ENCODE measurements around the gene MFAP5. TPM values are rescaled to one million over a fixed set of nuclear protein-coding genes. Genes with fewer than 3 reads are reported as not detected.

MFAP5 gene
- total RNA-seq, 1 experiment from 2014 or later: 0.26 TPM

DNA sequence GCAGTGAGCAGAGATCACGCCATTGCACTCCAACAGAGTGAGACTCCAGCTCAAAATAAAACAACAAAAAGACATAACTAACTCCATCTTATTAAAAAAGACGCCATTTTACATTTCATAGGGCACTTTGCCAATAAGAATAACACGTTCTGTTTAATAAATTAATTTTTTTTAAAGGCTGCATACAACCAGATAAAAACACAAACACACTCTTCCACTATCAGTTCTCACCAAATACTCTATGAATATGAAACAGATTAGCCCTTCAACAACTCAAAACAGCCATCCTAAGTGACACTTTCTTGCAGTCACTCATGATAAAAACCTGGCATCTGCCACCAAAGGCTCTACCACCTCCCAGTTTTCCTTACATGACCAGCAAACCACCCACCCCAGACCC is 66.1 kb downstream of the MFAP5 start:
- no peaks in the 10 kb centered on the region for H3K79me2 ChIP-seq (ENCODE audit: insufficient read depth, low read length)
- no peak overlapping the region for H2AFZ ChIP-seq (ENCODE audit: low read length)
- no peak overlapping the region for H2BK15ac ChIP-seq (ENCODE audit: low read depth, low read length)
- no peak overlapping the region for H3T11ph ChIP-seq (ENCODE audit: low read length)
- no peaks in the 10 kb centered on the region for H3K9me3 ChIP-seq (ENCODE audit: control insufficient read depth, low read depth, low read length)
- no peaks in the 10 kb centered on the region for H3K79me1 ChIP-seq (ENCODE audit: insufficient read depth, low read depth, low read length, poor library complexity, severe bottlenecking)
- no peak overlapping the region for H3K27ac ChIP-seq (ENCODE audit: insufficient read length, low read depth, low read length)
- H2BK5ac ChIP-seq (ENCODE audit: insufficient read length, low read length): no peak overlapping the region
- no peak overlapping the region for H4K5ac ChIP-seq (ENCODE audit: insufficient read length, low read depth, low read length)
- H3K56ac ChIP-seq (ENCODE audit: insufficient read length, low read depth, low read length): no peak overlapping the region
- no peak overlapping the region for H3K4me2 ChIP-seq (ENCODE audit: insufficient read depth, insufficient read length, low read length)
- no peaks in the 10 kb centered on the region for H3K4me1 ChIP-seq (ENCODE audit: insufficient read depth, low read length)
- H3K14ac ChIP-seq (ENCODE audit: insufficient read depth, low read length): no peak overlapping the region
- Mint-ChIP-seq H3K4me1 (0 out of 4 replicates have a peak, but pooled peaks cover 0 to 4% of the 10 kb centered on the region in 2 experiments), H3K9me3 (no peaks in the 10 kb centered on the region), H3K4me3 (no peak overlapping the region), H3K36me3 (ENCODE audit: insufficient read depth in 1 of 3, low read depth in 3 of 3) (no peaks in the 10 kb centered on the region), H3K27ac (no peak overlapping the region), H3K27me3 (ENCODE audit: low read depth) (no peaks in the 10 kb centered on the region)
- H2BK20ac ChIP-seq (ENCODE audit: low read depth, low read length, poor library complexity, severe bottlenecking): no peak overlapping the region
- no peaks in the 10 kb centered on the region for H4K20me1 ChIP-seq (ENCODE audit: control insufficient read depth, insufficient read depth, insufficient read length)
- no peaks in the 10 kb centered on the region for H3K23me2 ChIP-seq (ENCODE audit: insufficient read length, low read depth, low read length, poor library complexity, severe bottlenecking)
- H3K23ac ChIP-seq (ENCODE audit: insufficient read length, low read depth, low read length): no peak overlapping the region
- no peak overlapping the region for H3K18ac ChIP-seq (ENCODE audit: insufficient read length, low read depth, low read length)
- no peak overlapping the region for H3K9ac ChIP-seq (ENCODE audit: extremely low read depth, insufficient read length, low read length)
- DNase-seq: no peak
- no peak for TF ChIP-seq CTCF (conservative IDR thresholded peaks at IDR 0.05)
- H3K4ac ChIP-seq (ENCODE audit: low read depth, low read length): no peak overlapping the region
- no peak overlapping the region for H2AK5ac ChIP-seq (ENCODE audit: insufficient read length, low read length)
- no peak overlapping the region for H2BK12ac ChIP-seq (ENCODE audit: insufficient read length, low read depth, low read length)
- no CpG with 5 or more reads among the region's 3 CpGs for WGBS (ENCODE audit: extremely low coverage, insufficient read length, low lambda C conversion rate)
- no peak overlapping the region for H4K8ac ChIP-seq (replicated peaks; ENCODE audit: insufficient read length, low read depth, low read length)
- no peak overlapping the region for H4K91ac ChIP-seq (ENCODE audit: insufficient read length, low read depth, low read length)
- no peaks in the 10 kb centered on the region for H3K27me3 ChIP-seq (ENCODE audit: insufficient read depth, low read length)
- no peak overlapping the region for H2BK120ac ChIP-seq (ENCODE audit: low read depth, low read length, poor library complexity, severe bottlenecking)

Other genes with a start within 250 kb of the MFAP5 start
- 0.17 and 0.37 TPM in 2 replicates for gene CLEC6A, start 206.9 kb downstream of the MFAP5 start, total RNA-seq (2021)
- gene CLEC4D, start 149.3 kb downstream of the MFAP5 start, total RNA-seq (2021): 0.42 and 0.48 TPM in 2 replicates
- 0.18 TPM in 1 of 2 replicates, not detected in the other for gene CLEC4E, start 121.9 kb downstream of the MFAP5 start, total RNA-seq (2021)
- gene AICDA, start 50.0 kb downstream of the MFAP5 start, total RNA-seq (2021): 0.22 TPM in 1 of 2 replicates, not detected in the other
- gene RIMKLB, start 35.2 kb upstream of the MFAP5 start, total RNA-seq (2021): 80.2 and 87.7 TPM in 2 replicates
- gene A2ML1, start 159.8 kb upstream of the MFAP5 start, total RNA-seq (2021): 2.8 and 4.1 TPM in 2 replicates